CD4-positive, alpha-beta T cell (primary cell): Measurements from ENCODE around the gene RYR3. TPM values are rescaled to one million over a fixed set of nuclear protein-coding genes. Genes with fewer than 3 reads are reported as not detected.

Experiments
- ATAC-seq: fragments of 200-7000 bp; cut with Tn5 transposase; one replicate; pipeline ENCODE4 v1.10.0; 2022; ENCODE audit warnings: mild to moderate bottlenecking; ENCODE audit not compliant: poor library complexity
- CTCF ChIA-PET: fragments of 350-600 bp; sonication (Branson Sonifier 250); formaldehyde crosslinking; loops from one replicate; lab custom pipeline; 2021; ENCODE audit warnings: antibody characterized with exemption, inconsistent platforms; lab: Charles Lee
- POLR2A ChIA-PET: fragments of 350-600 bp; sonication (Branson Sonifier 250); formaldehyde crosslinking; loops from one replicate; lab custom pipeline; 2021; ENCODE audit warnings: antibody characterized with exemption, inconsistent platforms; lab: Charles Lee
- DNase-seq, 14 experiments: peaks; one replicate each; pipeline ENCODE4 v3.0.0-alpha.2; 2013 to 2020; ENCODE audit warnings: mixed read lengths in 2 of 14
- H3K27ac ChIP-seq, 2 donors: one replicate each; pipeline versions ENCODE4 v1.5.1 to v1.7.0; 2013; ENCODE audit warnings: low read length in 2 of 2, low read depth in 1 of 2, mild to moderate bottlenecking in 1 of 2
- H3K27me3 ChIP-seq, 2 experiments: 1 replicate in 1 of 2; 2 replicates in 1 of 2; pipeline versions ENCODE4 v1.6.1 to v1.7.0; 2013; ENCODE audit warnings: low read length in 2 of 2, control low read depth in 1 of 2, mild to moderate bottlenecking in 1 of 2, moderate library complexity in 1 of 2; ENCODE audit not compliant: insufficient read depth in 2 of 2, control insufficient read depth in 1 of 2
- H3K36me3 ChIP-seq: one replicate; pipeline ENCODE4 v1.6.1; 2013; ENCODE audit warnings: low read length, control low read depth; ENCODE audit not compliant: insufficient read depth
- H3K4me1 ChIP-seq: one replicate; pipeline ENCODE4 v1.6.1; 2013; ENCODE audit warnings: low read length, control low read depth; ENCODE audit not compliant: insufficient read depth
- H3K4me3 ChIP-seq: one replicate; pipeline ENCODE4 v1.5.1; 2013; ENCODE audit warnings: mild to moderate bottlenecking, low read length, moderate library complexity
- H3K9me3 ChIP-seq, 2 experiments: 1 replicate in 1 of 2; 2 replicates in 1 of 2; pipeline versions ENCODE4 v1.6.1 to v1.7.0; 2013; ENCODE audit warnings: low read length in 2 of 2, mild to moderate bottlenecking in 2 of 2, control low read depth in 1 of 2, moderate library complexity in 1 of 2; ENCODE audit not compliant: control insufficient read depth in 1 of 2, insufficient read depth in 1 of 2
- H3K27ac Mint-ChIP-seq: one replicate; pipeline ENCODE4 v1.8.0; 2020; ENCODE audit warnings: mixed read lengths
- H3K27me3 Mint-ChIP-seq: one replicate; pipeline ENCODE4 v1.8.0; 2021; ENCODE audit warnings: mixed read lengths
- H3K36me3 Mint-ChIP-seq: one replicate; pipeline ENCODE4 v1.8.0; 2021; ENCODE audit warnings: low read depth, mixed read lengths
- H3K4me1 Mint-ChIP-seq: one replicate; pipeline ENCODE4 v1.8.0; 2021; ENCODE audit warnings: low read depth, mixed read lengths
- H3K4me3 Mint-ChIP-seq: one replicate; pipeline ENCODE4 v1.8.0; 2020; ENCODE audit warnings: mild to moderate bottlenecking, mixed read lengths
- H3K9me3 Mint-ChIP-seq: one replicate; pipeline ENCODE4 v1.8.0; 2020; ENCODE audit warnings: mixed read lengths
- intact Hi-C, 2 experiments: fragments of 100-400 bp; cut with DNase I in 1 of 2; cut with micrococcal nuclease in 1 of 2; formaldehyde crosslinking; loops; one replicate each; pipeline versions ENCODE4 v1.15.1 to v1.9.0; 2023 to 2025; cut with DNase I, micrococcal nuclease
- total RNA-seq, 174 experiments: library from RNA in 2 of 174; stranded (reverse) in 2 of 174; gene quantifications; one replicate each; pipeline ENCODE4 v1.2.3 and lab custom pipeline; 2021 to 2026
- TF ChIP-seq, protein P1 (sequence below): fragments of 200-600 bp; IDR thresholded peaks from one replicate; pipeline ENCODE4 v1.8.0; 2022; ENCODE audit warnings: antibody characterized with exemption, mild to moderate bottlenecking

Gene RYR3
- total RNA-seq, 2 experiments from 2014 or later, result not detected

DNA sequence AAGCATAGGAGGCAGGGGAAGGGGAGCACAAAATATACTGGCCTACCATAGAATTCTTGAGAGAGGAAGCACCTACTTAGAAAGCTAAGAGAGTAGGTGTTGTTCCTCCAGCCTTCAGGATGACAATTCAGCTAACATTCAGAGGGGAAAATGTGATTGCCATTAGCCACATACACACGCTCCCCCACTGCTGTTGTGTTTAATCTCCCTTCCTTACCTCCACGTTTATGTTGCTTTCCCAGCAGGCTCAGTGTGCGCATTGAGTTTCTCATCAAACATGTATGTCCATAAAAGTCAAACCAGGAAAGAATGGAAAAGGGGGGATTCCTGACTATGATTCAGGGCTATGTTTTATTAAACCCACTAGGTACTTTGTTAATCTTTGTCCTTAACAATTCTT is 512.4 kb downstream of the RYR3 start:
- H3K4me3 ChIP-seq, result no peak overlapping the region
- Mint-ChIP-seq H3K9me3 (no peaks in the 10 kb centered on the region), H3K27me3 (peaks cover 16% of the 10 kb centered on the region), H3K36me3 (no peaks in the 10 kb centered on the region), H3K27ac (no peak overlapping the region), H3K4me1 (no peaks in the 10 kb centered on the region), H3K4me3 (no peak overlapping the region)
- ChIA-PET CTCF (no interaction called here), POLR2A (no interaction called here)
- H3K27me3 ChIP-seq, result peaks cover 0 to 5% of the 10 kb centered on the region in 2 experiments
- no peak overlapping the region for H3K27ac ChIP-seq
- H3K9me3 ChIP-seq, result no peaks in the 10 kb centered on the region
- ATAC-seq (no peak), DNase-seq (no peak)
- no peaks in the 10 kb centered on the region for H3K36me3 ChIP-seq
- TF ChIP-seq, protein P1, sequence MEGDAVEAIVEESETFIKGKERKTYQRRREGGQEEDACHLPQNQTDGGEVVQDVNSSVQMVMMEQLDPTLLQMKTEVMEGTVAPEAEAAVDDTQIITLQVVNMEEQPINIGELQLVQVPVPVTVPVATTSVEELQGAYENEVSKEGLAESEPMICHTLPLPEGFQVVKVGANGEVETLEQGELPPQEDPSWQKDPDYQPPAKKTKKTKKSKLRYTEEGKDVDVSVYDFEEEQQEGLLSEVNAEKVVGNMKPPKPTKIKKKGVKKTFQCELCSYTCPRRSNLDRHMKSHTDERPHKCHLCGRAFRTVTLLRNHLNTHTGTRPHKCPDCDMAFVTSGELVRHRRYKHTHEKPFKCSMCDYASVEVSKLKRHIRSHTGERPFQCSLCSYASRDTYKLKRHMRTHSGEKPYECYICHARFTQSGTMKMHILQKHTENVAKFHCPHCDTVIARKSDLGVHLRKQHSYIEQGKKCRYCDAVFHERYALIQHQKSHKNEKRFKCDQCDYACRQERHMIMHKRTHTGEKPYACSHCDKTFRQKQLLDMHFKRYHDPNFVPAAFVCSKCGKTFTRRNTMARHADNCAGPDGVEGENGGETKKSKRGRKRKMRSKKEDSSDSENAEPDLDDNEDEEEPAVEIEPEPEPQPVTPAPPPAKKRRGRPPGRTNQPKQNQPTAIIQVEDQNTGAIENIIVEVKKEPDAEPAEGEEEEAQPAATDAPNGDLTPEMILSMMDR, result no peak
- no peaks in the 10 kb centered on the region for H3K4me1 ChIP-seq
- intact Hi-C loops, result no loop called here

DNA sequence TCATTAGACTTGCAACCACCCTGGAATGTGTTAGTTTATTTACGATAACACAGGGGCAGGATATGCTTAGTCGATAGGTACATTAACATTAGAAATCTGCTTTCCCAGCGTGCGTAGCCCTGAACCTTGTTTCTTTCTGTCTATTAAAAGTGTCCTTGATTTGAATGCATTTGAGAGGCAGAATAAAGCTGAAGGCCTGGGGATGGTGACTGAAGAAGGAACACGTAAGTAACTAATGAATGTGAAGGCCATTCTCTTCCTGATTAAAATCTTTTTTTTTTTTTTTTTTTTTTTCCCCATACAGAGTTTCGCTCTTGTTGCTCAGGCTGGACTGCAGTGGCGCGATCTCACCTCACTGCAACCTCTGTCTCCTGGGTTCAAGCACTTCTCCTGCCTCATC is 514.7 kb downstream of the RYR3 start:
- intact Hi-C loops, result no loop called here
- POLR2A ChIA-PET, result no interaction called here
- CTCF ChIA-PET, result interaction anchor here (0.7 kb wide), 1 partner anchor 355 kb away, joined by 3 read pairs; no protein-coding TSS in a partner anchor
- ATAC-seq (no peak), DNase-seq (no peak)
- Histone ChIP-seq H3K27ac (no peak overlapping the region), H3K27me3 (peaks cover 0 to 7% of the 10 kb centered on the region in 2 experiments), H3K4me3 (no peak overlapping the region), H3K36me3 (no peaks in the 10 kb centered on the region), H3K4me1 (no peaks in the 10 kb centered on the region), H3K9me3 (no peaks in the 10 kb centered on the region)
- no peak overlapping the region for H3K27ac Mint-ChIP-seq
- TF ChIP-seq, protein P1, result no peak
- H3K4me3 Mint-ChIP-seq, result no peak overlapping the region
- no peaks in the 10 kb centered on the region for H3K9me3 Mint-ChIP-seq
- peaks cover 14% of the 10 kb centered on the region for H3K27me3 Mint-ChIP-seq
- H3K4me1 Mint-ChIP-seq, result no peaks in the 10 kb centered on the region
- H3K36me3 Mint-ChIP-seq, result no peaks in the 10 kb centered on the region

DNA sequence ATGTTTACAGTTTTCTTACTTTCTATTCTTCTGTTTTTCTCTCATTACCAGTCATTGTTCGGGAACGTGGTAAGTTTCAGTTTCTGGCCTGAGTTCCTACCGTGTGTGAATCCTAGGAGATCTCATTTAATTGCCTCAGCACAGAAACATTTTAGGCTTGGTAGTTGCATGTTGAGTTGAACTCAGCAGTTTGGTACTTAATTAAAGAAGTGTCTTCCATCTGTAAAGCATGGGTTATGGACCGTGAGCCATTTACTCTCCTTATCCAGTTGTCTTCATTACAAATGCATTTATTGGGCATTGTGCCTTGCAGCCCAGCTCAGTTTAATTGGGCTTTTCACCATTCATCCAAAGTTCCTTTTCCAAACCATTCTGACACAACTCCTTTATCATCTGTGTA is 515.4 kb downstream of the RYR3 start:
- Mint-ChIP-seq H3K9me3 (no peaks in the 10 kb centered on the region), H3K4me1 (no peaks in the 10 kb centered on the region), H3K27ac (no peak overlapping the region), H3K4me3 (no peak overlapping the region), H3K27me3 (peaks cover 17% of the 10 kb centered on the region), H3K36me3 (no peaks in the 10 kb centered on the region)
- ATAC-seq (no peak), DNase-seq (no peak)
- CTCF ChIA-PET, result no interaction called here
- intact Hi-C loops, result no loop called here
- POLR2A ChIA-PET, result no interaction called here
- Histone ChIP-seq H3K9me3 (no peaks in the 10 kb centered on the region), H3K36me3 (no peaks in the 10 kb centered on the region), H3K27me3 (peaks cover 0 to 7% of the 10 kb centered on the region in 2 experiments), H3K27ac (no peak overlapping the region), H3K4me1 (no peaks in the 10 kb centered on the region), H3K4me3 (no peak overlapping the region)
- TF ChIP-seq, protein P1, result no peak
